ENCODE results near the gene KLF12.

DNA sequence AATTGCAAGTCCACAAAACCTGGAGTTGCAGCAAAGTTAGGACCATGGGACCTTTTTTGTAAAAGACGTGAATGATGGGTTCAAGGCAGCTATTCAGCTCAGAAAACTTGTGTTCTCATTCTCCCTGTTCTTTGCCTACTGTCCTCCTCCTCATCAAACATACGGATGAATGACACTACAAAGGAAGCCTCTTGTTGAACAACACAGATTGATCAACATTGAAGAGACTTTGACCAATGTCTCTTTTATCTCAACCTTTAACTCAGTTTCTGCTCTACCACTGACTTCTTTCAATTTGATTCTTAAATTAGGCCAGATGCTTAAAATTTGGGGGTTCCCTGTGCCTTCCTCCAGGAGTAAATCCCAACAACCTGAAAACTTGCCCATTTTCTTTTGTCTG lies 27.9 kb upstream of the KLF12 start:
- TF ChIP-seq, protein P1, sequence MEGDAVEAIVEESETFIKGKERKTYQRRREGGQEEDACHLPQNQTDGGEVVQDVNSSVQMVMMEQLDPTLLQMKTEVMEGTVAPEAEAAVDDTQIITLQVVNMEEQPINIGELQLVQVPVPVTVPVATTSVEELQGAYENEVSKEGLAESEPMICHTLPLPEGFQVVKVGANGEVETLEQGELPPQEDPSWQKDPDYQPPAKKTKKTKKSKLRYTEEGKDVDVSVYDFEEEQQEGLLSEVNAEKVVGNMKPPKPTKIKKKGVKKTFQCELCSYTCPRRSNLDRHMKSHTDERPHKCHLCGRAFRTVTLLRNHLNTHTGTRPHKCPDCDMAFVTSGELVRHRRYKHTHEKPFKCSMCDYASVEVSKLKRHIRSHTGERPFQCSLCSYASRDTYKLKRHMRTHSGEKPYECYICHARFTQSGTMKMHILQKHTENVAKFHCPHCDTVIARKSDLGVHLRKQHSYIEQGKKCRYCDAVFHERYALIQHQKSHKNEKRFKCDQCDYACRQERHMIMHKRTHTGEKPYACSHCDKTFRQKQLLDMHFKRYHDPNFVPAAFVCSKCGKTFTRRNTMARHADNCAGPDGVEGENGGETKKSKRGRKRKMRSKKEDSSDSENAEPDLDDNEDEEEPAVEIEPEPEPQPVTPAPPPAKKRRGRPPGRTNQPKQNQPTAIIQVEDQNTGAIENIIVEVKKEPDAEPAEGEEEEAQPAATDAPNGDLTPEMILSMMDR (conservative IDR thresholded peaks at IDR 0.05 in 1 of 2, IDR thresholded peaks at IDR 0.05 in 1 of 2; ENCODE audit: low read depth in 1 of 2, low read length in 2 of 2) = no peak
- no peak for TF ChIP-seq EZH2 (IDR thresholded peaks at IDR 0.05; ENCODE audit: low read length, missing control alignments)
